T-cell (primary cell): Measurements from ENCODE around the gene KBTBD13. TPM values are rescaled to one million over a fixed set of nuclear protein-coding genes. Genes with fewer than 3 reads are reported as not detected.

ENCODE experiments used
- ATAC-seq, 4 experiments: fragments of 200-7000 bp in 3 of 4; fragments of 150-1000 bp in 1 of 4; cut with Tn5 transposase; replicated peaks in 1 of 4; 1 replicate in 3 of 4; 2 replicates in 1 of 4; pipeline ENCODE4 v1.10.0; 2021; ENCODE audit warnings: moderate library complexity in 3 of 4, mild to moderate bottlenecking in 2 of 4, moderate number of reproducible peaks in 1 of 4
- CTCF ChIA-PET, 2 donors: fragments of 300-600 bp; sonication (Branson Sonifier 250); formaldehyde crosslinking; loops; one replicate each; lab custom pipeline; 2022; ENCODE audit warnings: antibody characterized with exemption in 2 of 2; lab: Charles Lee
- POLR2A ChIA-PET, 2 donors: fragments of 300-600 bp; sonication (Branson Sonifier 250); formaldehyde crosslinking; loops; one replicate each; lab custom pipeline; 2022; ENCODE audit warnings: antibody characterized with exemption in 2 of 2; lab: Charles Lee
- DNase-seq, 35 experiments: peaks; one replicate each; pipeline versions ENCODE4 v3.0.0 to v3.0.0-alpha.2; 2013 to 2023
- H3K27ac ChIP-seq: one replicate; pipeline ENCODE4 v1.5.1; 2013; ENCODE audit warnings: low read length
- H3K27me3 ChIP-seq, 2 experiments: replicated peaks in 1 of 2; 1 replicate in 1 of 2; 2 replicates in 1 of 2; pipeline versions ENCODE4 v1.6.1 to v1.7.0; 2013; ENCODE audit warnings: low read length in 1 of 2, mixed read lengths in 1 of 2; ENCODE audit not compliant: control insufficient read depth in 2 of 2, insufficient read depth in 2 of 2; ENCODE audit errors: extremely low read depth in 1 of 2
- H3K36me3 ChIP-seq, 2 donors: 1 replicate in 1 of 2; 2 replicates in 1 of 2; pipeline versions ENCODE4 v1.6.1 to v1.7.0; 2013; ENCODE audit warnings: low read length in 1 of 2; ENCODE audit not compliant: control insufficient read depth in 2 of 2, insufficient read depth in 1 of 2; ENCODE audit errors: extremely low read depth in 1 of 2
- H3K4me1 ChIP-seq, 2 experiments: 1 replicate in 1 of 2; 2 replicates in 1 of 2; pipeline versions ENCODE4 v1.6.1 to v1.7.0; 2013; ENCODE audit warnings: low read length in 2 of 2, mixed read lengths in 1 of 2; ENCODE audit not compliant: insufficient read depth in 2 of 2, control insufficient read depth in 1 of 2; ENCODE audit errors: extremely low read depth in 1 of 2
- H3K4me3 ChIP-seq, 2 donors: 1 replicate in 1 of 2; 2 replicates in 1 of 2; pipeline versions ENCODE4 v1.5.1 to v1.7.0; 2013; ENCODE audit warnings: mild to moderate bottlenecking in 2 of 2, low read length in 1 of 2, moderate library complexity in 1 of 2; ENCODE audit not compliant: control insufficient read depth in 1 of 2; ENCODE audit errors: extremely low read depth in 1 of 2
- H3K9me3 ChIP-seq: 2 replicates; pipeline ENCODE4 v1.7.0; 2013
- H3K27ac Mint-ChIP-seq, 2 donors: one replicate each; pipeline ENCODE4 v1.8.0; 2020 to 2021; ENCODE audit warnings: mild to moderate bottlenecking in 2 of 2, mixed read lengths in 2 of 2
- H3K27me3 Mint-ChIP-seq, 2 donors: one replicate each; pipeline ENCODE4 v1.8.0; 2021 to 2022; ENCODE audit warnings: mixed read lengths in 2 of 2
- H3K36me3 Mint-ChIP-seq: one replicate; pipeline ENCODE4 v1.8.0; 2021; ENCODE audit warnings: mixed read lengths
- H3K4me1 Mint-ChIP-seq, 3 donors: one replicate each; pipeline ENCODE4 v1.8.0; 2020 to 2022; ENCODE audit warnings: mixed read lengths in 3 of 3, mild to moderate bottlenecking in 1 of 3
- H3K4me3 Mint-ChIP-seq, 3 donors: one replicate each; pipeline ENCODE4 v1.8.0; 2020 to 2022; ENCODE audit warnings: mild to moderate bottlenecking in 3 of 3, mixed read lengths in 3 of 3, moderate library complexity in 3 of 3
- H3K9me3 Mint-ChIP-seq, 3 donors: one replicate each; pipeline ENCODE4 v1.8.0; 2020 to 2022; ENCODE audit warnings: mixed read lengths in 3 of 3
- WGBS: methylation state at CpG from one replicate; pipeline ENCODE4 v1.1.5; 2013; ENCODE audit warnings: missing lambda C conversion rate; ENCODE audit not compliant: insufficient coverage; 5-methylcytosine and 5-hydroxymethylcytosine counted together
- total RNA-seq, 35 experiments: library from RNA in 6 of 35; stranded (reverse) in 6 of 35; fragments of 120-200 nt in 1 of 35; gene quantifications; one replicate each; pipeline versions ENCODE4 v1.2.1 to v1.2.4 and lab custom pipeline; 2013 to 2026

KBTBD13 gene
- total RNA-seq, 5 donors from 2014 or later (not counting 1 experiment from before 2014, with no cell fraction given): not detected

GRCh38 chr15:65077291-65077980 is 890 bp downstream of the KBTBD13 start:
- Mint-ChIP-seq H3K9me3 (no peaks in the 10 kb centered on the region), H3K27me3 (peaks cover 23 to 25% of the 10 kb centered on the region in 2 donors), H3K36me3 (no peaks in the 10 kb centered on the region), H3K27ac (peak overlapping the region in 1 of 2 donors; percentile 55), H3K4me3 (peak overlapping the region in 1 of 3 donors; percentile 59), H3K4me1 (peaks cover 13 to 18% (median 16%) of the 10 kb centered on the region in 3 donors)
- Histone ChIP-seq H3K36me3 (no peaks in the 10 kb centered on the region), H3K4me3 (no peak overlapping the region), H3K9me3 (no peaks in the 10 kb centered on the region), H3K4me1 (peaks cover 2 to 16% of the 10 kb centered on the region in 2 experiments), H3K27ac (no peak overlapping the region), H3K27me3 (peaks cover 0 to 41% of the 10 kb centered on the region in 2 experiments)
- ChIA-PET POLR2A (no interaction called here), CTCF (interaction anchor here (1.2 to 1.3 kb wide), 2 partner anchors 43 kb away, joined by 4 to 6 read pairs; no protein-coding TSS in a partner anchor)
- no peak for DNase-seq
- 74% methylated on average over 85 of the region's 85 CpGs for WGBS
- ATAC-seq: no peak

GRCh38 chr15:65077981-65078352 is 1.4 kb downstream of the KBTBD13 start:
- H3K4me3 Mint-ChIP-seq: peak overlapping the region in 2 of 3 donors; percentile 21 to 59
- H3K27me3 Mint-ChIP-seq: peaks cover 28 to 31% of the 10 kb centered on the region in 2 donors
- H3K27ac ChIP-seq: no peak overlapping the region
- peak overlapping the region in 1 of 2 donors; percentile 55 for H3K27ac Mint-ChIP-seq
- CTCF ChIA-PET: interaction anchor here (1.2 to 1.3 kb wide), 2 partner anchors 44 kb away, joined by 4 to 6 read pairs; no protein-coding TSS in a partner anchor
- H3K36me3 ChIP-seq: no peaks in the 10 kb centered on the region
- H3K9me3 Mint-ChIP-seq: no peaks in the 10 kb centered on the region
- 9% methylated on average over 19 of the region's 24 CpGs for WGBS
- H3K9me3 ChIP-seq: no peaks in the 10 kb centered on the region
- peaks cover 18 to 24% (median 21%) of the 10 kb centered on the region in 3 donors for H3K4me1 Mint-ChIP-seq
- peaks cover 0 to 44% of the 10 kb centered on the region in 2 experiments for H3K27me3 ChIP-seq
- peak; percentile 49 to 66 (median 64) for ATAC-seq
- no peaks in the 10 kb centered on the region for H3K36me3 Mint-ChIP-seq
- POLR2A ChIA-PET: no interaction called here
- H3K4me1 ChIP-seq: peaks cover 2 to 19% of the 10 kb centered on the region in 2 experiments
- no peak overlapping the region for H3K4me3 ChIP-seq
- peak in 31 of 35 experiments; percentile 6 to 65 (median 29) for DNase-seq

- peaks cover 20 to 26% (median 21%) of the 10 kb centered on the region in 3 donors for H3K4me1 Mint-ChIP-seq
- H3K4me1 ChIP-seq: peaks cover 2 to 19% of the 10 kb centered on the region in 2 experiments
- 85% methylated on average over 5 of the region's 5 CpGs for WGBS
- POLR2A ChIA-PET: no interaction called here
- no peak overlapping the region for H3K27ac ChIP-seq
- H3K27me3 ChIP-seq: peaks cover 0 to 49% of the 10 kb centered on the region in 2 experiments
- H3K27ac Mint-ChIP-seq: no peak overlapping the region
- DNase-seq (no peak), ATAC-seq (no peak)
- H3K27me3 Mint-ChIP-seq: peaks cover 32 to 35% of the 10 kb centered on the region in 2 donors
- CTCF ChIA-PET: no interaction called here
- no peaks in the 10 kb centered on the region for H3K36me3 ChIP-seq
- no peaks in the 10 kb centered on the region for H3K9me3 Mint-ChIP-seq
- no peaks in the 10 kb centered on the region for H3K9me3 ChIP-seq
- H3K4me3 Mint-ChIP-seq: no peak overlapping the region
- no peak overlapping the region for H3K4me3 ChIP-seq
- H3K36me3 Mint-ChIP-seq: no peaks in the 10 kb centered on the region
Measured at GRCh38 chr15:65079580-65079979, 3.0 kb downstream of the KBTBD13 start.

GRCh38 chr15:65081270-65081669 is 4.7 kb downstream of the KBTBD13 start:
- Mint-ChIP-seq H3K4me1 (peaks cover 20 to 22% (median 21%) of the 10 kb centered on the region in 3 donors), H3K36me3 (no peaks in the 10 kb centered on the region), H3K27me3 (peaks cover 30 to 31% of the 10 kb centered on the region in 2 donors), H3K4me3 (no peak overlapping the region), H3K9me3 (no peaks in the 10 kb centered on the region), H3K27ac (no peak overlapping the region)
- H3K9me3 ChIP-seq: no peaks in the 10 kb centered on the region
- CTCF ChIA-PET: no interaction called here
- no peak overlapping the region for H3K4me3 ChIP-seq
- H3K27me3 ChIP-seq: peaks cover 0 to 58% of the 10 kb centered on the region in 2 experiments
- ATAC-seq: no peak
- peaks cover 2 to 19% of the 10 kb centered on the region in 2 experiments for H3K4me1 ChIP-seq
- POLR2A ChIA-PET: no interaction called here
- WGBS: 79% methylated on average over 4 of the region's 6 CpGs
- no peak overlapping the region for H3K27ac ChIP-seq
- H3K36me3 ChIP-seq: no peaks in the 10 kb centered on the region
- no peak for DNase-seq

DNA sequence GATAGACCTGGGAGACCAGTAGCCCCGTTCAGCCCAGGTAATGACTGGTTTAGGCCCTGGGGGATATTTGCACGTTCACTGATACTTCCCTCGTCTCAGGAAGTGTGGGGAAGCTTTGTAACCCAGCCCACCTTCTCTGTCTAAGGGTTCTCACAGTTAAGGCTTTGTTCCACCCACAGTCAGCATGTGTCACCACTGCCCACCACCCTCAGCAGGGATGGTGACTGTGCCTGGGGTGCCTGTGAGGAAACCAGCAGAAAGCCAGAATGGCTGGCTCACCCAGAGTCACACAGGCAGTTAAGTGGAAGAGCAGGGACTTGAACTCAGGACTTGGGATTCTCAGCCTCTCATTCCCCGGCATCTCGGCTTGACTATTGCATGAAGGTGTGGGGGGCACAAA is 5.2 kb downstream of the KBTBD13 start:
- no peak overlapping the region for H3K27ac Mint-ChIP-seq
- no peaks in the 10 kb centered on the region for H3K9me3 ChIP-seq
- ATAC-seq: no peak
- no peak overlapping the region for H3K27ac ChIP-seq
- H3K4me1 ChIP-seq: peaks cover 2 to 19% of the 10 kb centered on the region in 2 experiments
- CTCF ChIA-PET: no interaction called here
- peaks cover 0 to 54% of the 10 kb centered on the region in 2 experiments for H3K27me3 ChIP-seq
- no peak overlapping the region for H3K4me3 Mint-ChIP-seq
- H3K9me3 Mint-ChIP-seq: no peaks in the 10 kb centered on the region
- no peaks in the 10 kb centered on the region for H3K36me3 Mint-ChIP-seq
- no peaks in the 10 kb centered on the region for H3K36me3 ChIP-seq
- no peak for DNase-seq
- no peak overlapping the region for H3K4me3 ChIP-seq
- H3K4me1 Mint-ChIP-seq: peaks cover 20% of the 10 kb centered on the region in 3 donors
- H3K27me3 Mint-ChIP-seq: peaks cover 27 to 28% of the 10 kb centered on the region in 2 donors
- POLR2A ChIA-PET: no interaction called here
- WGBS: 85% methylated on average over 2 of the region's 5 CpGs

DNA sequence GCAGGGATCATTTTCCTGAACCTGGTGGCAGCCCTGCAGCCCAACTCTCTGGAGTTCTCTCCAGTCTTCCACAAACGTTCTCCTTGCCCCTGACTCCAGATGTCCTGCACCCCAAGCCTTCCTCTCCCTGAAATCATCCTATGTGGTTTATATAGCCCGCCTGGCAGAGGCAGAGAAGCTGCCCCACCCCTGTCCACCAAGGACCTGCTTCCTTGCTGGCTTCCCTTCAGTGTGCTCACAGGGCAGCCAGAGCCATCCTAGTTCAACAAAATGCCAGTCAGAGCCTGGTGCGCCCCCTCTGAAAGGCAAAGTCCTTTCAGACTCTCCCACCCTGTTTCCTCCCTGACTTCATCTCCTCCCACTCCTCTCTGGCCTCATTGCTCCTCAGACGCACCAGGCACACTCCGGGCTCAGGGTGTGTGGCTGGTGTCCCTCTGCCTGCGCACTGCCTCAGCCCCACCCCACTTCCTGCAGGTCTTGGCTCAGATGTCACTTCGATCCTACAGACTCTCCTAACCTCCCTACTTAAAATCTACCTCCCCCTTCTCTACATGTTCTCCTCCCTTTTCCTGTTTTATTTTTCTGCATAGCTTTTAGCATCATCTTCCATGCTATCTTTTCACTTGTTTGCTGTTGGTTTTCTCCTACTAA is 5.9 kb downstream of the KBTBD13 start:
- peaks cover 0 to 52% of the 10 kb centered on the region in 2 experiments for H3K27me3 ChIP-seq
- Mint-ChIP-seq H3K27ac (peak overlapping the region in 1 of 2 donors; percentile 37), H3K36me3 (no peaks in the 10 kb centered on the region), H3K4me3 (peak overlapping the region in 1 of 3 donors; percentile 30), H3K9me3 (no peaks in the 10 kb centered on the region), H3K4me1 (peaks cover 20% of the 10 kb centered on the region in 3 donors), H3K27me3 (peaks cover 27 to 28% of the 10 kb centered on the region in 2 donors)
- ChIA-PET POLR2A (interaction anchor here in 1 of 2 donors (0.6 to 1.0 kb wide), 2 partner anchors 29 to 49 kb away, joined by 3 read pairs; no protein-coding TSS in a partner anchor), CTCF (interaction anchor here in 1 of 2 donors (1.0 kb wide), 1 partner anchor 49 kb away, joined by 3 read pairs; no protein-coding TSS in a partner anchor)
- WGBS: 14% methylated on average over 7 of the region's 7 CpGs
- DNase-seq (peak in 14 of 35 experiments; percentile 6 to 34 (median 12)), ATAC-seq (peak; percentile 63 to 86 (median 72))
- H3K36me3 ChIP-seq: no peaks in the 10 kb centered on the region
- H3K27ac ChIP-seq: no peak overlapping the region
- H3K9me3 ChIP-seq: no peaks in the 10 kb centered on the region
- no peak overlapping the region for H3K4me3 ChIP-seq
- H3K4me1 ChIP-seq: peaks cover 2 to 19% of the 10 kb centered on the region in 2 experiments
